ENCODE results near the gene MCM3AP.
"Not testable (repeated sequence)": the region's sequence is repeated elsewhere in the genome, so short reads cannot be mapped to it uniquely, and the experiment has no call there.

MCM3AP gene

DNA sequence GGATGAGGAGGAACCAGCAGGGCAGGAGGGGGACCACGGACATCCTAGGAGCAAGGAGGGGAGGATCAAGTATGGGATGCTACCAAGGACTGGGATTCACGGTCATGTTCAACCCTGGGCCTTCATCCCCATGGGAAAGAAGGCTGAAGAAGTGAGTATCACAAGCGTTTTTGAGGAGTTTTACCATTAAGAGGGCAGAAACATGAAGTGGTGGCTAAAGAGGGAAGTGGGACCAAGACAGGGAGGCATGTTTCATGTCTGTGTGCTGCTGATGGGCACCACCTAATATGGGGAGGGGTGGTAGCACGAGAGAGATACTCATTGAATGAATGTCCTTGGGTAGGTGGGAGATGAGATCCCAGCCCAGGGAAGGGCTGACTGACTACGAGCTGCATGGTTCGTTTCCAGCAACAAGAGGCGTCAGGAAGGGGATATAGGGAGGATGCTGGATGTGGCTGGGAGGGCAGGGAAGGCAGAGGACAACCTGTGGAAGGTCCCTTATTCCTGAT lies 45.5 kb downstream of the MCM3AP start:
- no peak for DNase-seq

DNA sequence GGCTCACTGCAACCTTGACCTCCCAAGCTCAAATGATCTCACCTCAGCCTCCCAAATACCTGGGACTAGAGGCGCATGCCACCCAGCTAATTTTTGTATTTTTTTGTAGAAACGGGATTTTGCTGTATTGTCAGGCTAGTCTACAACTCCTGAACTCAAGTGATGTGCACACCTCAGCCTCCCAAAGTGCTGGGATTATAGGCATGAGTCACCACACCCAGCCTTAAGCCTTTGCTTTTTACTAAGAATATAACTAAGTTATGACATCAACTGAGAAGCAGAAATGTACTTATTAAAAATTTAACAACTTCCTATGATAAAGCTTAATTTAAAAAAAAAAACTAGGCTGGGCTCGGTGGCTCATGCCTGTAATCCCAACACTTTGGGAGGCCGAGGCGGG lies 47.9 kb downstream of the MCM3AP start:
- DNase-seq, result no peak

DNA sequence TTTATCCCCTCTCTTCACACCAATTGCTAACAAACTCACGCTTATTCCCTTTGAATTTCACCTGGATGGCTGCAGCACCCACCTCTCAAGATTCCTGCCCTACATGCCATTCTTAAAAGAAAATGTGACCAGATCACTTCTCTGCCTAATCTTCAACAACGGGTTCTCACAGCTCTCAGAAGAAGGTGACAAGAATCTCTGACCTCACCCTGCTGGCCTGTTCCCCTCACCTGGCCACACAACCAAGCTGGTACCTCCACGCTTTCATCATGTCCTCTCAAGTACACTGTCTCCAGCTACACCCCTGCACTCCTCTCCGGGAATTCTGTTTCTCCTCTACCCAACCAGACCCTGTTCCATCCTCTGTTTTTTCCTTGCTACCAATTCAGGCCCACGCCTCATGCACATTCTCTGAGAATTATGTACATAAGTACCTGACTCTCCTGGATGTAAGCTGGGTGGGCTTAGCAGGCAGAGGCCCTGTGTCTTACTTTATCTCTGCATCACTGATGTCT lies 50.9 kb downstream of the MCM3AP start:
- no peak for DNase-seq

DNA sequence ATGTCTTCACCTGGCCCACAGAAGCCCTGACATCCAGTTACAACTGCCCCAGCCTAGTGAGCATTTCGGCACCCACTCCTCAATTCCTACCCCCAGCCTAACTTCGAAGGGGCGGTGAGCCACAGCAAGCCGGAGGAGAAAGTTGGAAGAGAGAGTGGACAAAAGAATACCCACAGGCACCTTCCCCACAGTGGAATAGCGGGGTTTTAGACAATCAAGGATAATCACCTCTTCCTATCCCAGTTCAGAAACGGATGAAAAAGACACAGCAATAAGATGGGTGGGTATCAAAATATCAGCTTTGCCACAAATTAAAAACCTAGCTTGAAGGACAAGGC lies 55.5 kb downstream of the MCM3AP start:
- no peak for DNase-seq

DNA sequence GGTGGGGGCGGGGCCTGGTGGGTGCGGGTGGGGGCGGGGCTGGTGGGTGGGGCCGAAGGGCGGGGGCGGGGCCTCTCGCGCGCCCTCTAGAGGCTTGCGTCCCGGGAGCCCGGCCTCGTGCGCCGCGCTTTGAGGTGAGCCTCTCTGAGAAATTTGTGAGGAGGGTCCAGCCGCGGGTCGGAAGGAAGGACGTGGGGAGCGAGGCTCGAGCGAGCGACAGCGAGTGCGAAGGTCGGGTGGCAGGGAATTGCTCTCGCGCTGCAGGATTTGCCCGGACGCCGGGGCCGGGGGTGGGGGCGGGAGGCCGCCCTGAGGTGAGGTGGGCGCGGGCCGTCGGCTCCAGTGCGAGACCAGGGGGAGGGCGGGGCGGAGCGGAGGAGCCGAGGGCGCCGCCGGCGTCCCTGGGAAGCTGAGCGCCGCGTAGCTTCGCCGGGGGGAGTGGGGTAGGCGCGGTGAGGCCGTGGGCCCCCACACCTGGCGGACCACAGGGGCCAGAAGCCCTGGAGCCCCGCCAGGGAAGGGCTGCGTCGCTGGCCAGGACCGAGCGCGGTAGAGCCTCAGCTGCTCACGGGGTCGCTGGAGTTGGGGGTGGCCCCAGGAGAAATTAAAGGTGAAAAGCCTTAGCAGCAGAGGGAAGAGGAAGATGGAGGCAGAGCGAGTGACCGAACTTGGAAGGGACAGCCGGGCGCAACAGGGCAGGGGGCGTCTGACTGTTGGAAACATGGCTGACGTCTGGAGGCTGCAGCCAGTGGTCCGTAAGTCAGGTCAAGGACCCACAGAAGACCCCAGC lies 56.1 kb downstream of the MCM3AP start:
- DNase-seq, result no peak

DNA sequence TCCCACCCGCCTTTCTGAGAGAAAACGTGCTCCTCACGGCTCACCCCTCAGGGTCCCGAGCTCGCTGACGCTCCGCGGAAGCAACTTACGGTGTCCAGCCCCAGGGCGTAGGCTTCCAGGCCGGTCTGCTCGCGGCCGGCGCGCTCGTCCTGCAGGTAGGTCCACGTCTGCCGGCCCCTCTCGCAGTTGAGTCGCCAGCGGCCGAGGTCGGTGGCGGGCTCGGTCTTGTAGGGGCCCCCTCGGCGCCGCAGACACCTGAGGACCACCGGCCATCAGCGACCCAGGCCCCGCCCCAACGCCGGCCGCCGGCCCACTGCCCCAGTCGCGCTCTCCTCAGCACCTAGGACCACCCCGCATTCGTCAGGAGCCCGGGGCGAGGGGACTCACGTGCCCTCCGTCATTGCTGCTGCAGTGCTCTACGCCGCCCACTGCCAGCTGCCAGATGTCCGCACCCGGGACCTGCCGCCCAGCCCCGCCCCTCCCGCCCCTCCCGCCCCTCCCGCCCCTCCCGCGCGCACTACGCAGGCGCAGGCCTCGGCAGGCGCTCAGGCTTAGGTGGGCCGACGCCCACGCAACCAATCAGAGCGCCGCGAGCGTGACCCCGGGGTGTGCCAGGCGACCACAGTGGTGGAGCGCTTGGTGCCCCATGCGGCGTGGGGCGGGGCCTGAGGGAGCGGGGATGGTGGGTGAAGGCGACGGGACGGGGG lies 56.9 kb downstream of the MCM3AP start, which contains the start of gene LSS:
LSS (minus strand) TSS at position 430 of the 707 bp plus-strand sequence; CDS start at position 401, 29 bp downstream.
- peak; percentile 95 for DNase-seq

DNA sequence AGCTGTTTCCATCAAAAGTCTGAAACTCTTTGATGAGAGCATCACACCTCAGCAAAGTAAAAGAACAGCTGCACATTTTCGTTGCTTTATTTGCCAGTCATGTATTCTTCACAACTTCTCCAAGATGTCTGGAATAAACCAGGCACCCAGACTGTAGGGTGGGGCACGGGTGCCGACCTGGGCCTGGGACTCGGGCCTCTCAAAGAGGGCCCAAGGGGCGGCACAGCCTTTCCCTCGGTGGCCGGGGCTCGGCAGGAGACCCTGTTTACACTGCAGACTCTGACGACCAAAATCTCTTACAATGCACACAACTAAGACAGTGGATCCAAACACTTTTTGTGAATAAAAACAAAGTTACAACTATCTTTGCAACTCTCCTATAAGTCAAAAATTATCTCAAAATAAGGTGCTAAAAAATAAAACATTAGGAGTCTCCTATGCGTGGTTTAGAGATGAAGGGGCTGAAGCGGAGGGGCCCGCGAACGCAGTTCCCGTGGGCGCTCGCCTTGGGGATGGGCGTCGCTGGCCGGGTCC lies 57.5 kb downstream of the MCM3AP start:
- DNase-seq, result no peak

DNA sequence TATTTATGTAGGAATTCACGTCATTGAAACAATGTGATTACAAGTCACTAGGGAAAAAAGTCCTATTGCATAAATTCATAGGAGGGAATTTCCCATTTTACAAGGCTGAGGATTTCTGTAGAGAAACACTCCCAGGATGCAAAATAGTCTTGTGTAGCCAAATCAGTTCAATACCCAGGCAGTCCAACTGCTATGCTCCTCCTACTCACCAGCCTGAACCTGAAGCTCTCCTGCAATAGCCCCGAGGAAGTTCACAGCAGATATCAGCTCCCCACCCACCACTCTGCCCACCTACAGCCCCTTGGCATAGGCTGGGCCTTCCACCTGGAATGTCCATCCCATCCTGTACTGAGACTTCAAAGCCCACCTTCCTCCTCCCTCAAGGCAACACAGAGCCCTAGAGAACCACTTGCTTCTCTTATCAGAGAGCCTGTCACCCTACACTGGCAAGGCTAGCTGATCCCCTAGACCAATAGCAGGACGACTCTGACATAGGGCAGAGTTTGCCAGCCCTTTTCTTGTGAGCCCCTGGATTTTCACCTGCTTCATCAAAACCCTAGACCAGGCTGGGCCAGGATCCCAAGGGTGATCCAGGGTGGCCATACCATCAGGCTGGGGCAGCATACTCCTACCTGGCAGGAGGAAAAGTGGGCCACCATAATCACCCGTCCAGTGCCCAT lies 58.4 kb downstream of the MCM3AP start:
- DNase-seq, result no peak

DNA sequence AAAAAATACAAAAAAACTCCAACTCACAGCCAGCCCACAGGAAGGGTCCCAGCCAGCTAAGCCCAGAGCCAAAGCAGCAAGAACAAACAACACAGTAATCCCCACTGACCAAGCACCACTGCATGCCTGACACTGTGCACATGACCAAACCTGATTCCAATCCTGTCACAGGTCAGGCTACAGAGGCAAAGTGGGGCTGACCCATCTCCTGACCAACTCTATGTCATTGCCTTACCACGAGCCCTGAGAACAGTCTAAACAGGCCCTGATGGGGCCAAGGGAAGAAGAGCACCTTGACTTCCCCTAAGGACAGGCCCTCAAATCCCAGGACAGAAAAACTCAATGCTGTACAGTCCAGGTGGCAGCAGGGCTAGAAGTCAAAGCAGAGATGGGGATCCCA lies 59.3 kb downstream of the MCM3AP start:
- DNase-seq, result no peak

DNA sequence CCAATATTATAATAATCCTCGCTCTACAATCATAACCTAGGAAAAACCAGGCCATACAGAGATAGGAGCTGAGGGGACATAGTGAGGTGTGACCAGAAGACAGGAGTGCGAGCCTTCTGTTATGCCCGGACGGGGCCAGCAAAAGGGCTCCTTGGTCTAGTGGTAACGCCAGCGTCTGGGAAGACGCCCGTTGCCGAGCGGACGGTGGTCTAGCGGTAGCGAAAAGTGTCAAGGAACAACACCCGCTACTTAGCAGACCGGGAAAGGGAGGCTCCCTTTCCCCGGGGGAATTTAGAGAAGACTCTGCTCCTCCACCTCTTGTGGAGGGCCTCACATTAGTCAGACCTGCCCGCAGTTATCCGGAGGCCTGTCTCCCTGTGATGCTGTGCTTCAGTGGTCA lies 61.8 kb downstream of the MCM3AP start:
- DNase-seq, result not testable (repeated sequence)

DNA sequence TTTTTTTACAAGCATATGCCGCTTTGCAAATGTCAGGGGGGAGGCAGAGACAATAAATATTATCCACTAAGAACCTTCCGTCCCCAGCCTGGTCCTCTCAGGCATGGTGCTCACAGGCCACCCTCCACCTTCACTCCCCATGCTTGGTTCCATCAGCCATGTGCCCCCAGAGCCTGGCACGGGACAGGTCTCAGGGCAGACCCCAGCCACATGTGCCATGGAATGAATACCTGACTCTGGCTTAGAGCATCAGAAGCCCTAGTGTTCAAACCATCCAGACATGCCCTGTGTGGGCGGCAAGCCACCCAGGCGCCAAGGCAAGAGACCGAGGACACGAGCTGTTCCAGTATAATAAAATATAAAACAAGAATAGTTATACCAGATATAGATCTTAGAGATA lies 62.2 kb downstream of the MCM3AP start:
- no peak for DNase-seq

DNA sequence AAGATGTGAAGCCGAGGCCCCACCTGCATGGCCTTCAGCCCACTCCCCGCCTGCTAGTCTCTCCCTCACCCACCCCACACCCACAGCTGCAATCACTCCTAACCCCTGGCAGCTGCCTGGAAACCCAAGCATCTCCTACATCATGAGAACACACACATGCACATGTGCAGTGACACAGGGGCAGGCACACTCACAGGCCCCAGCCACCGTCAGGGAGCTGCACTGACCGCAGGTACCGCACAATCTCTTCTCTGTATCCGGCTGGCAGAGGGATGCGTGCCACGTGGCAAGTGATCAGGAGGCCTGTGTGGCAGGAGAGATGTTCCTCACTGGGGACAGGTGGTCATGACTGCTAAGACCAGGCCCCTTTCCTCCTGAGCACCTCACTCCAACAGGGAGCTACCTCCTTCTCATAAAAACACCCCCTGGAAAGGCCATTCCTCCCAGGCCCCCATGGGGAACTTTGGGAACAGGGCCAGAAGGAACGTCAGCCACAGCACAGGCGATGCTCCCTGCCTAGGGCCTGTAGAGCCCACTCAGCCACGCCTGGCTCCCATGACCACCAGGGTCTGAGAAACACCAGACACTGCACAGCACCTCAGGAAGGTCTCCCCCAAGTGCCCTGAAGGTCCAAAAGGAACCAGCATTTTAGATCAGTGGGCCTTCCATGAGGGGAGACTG lies 62.8 kb downstream of the MCM3AP start:
- no peak for DNase-seq

DNA sequence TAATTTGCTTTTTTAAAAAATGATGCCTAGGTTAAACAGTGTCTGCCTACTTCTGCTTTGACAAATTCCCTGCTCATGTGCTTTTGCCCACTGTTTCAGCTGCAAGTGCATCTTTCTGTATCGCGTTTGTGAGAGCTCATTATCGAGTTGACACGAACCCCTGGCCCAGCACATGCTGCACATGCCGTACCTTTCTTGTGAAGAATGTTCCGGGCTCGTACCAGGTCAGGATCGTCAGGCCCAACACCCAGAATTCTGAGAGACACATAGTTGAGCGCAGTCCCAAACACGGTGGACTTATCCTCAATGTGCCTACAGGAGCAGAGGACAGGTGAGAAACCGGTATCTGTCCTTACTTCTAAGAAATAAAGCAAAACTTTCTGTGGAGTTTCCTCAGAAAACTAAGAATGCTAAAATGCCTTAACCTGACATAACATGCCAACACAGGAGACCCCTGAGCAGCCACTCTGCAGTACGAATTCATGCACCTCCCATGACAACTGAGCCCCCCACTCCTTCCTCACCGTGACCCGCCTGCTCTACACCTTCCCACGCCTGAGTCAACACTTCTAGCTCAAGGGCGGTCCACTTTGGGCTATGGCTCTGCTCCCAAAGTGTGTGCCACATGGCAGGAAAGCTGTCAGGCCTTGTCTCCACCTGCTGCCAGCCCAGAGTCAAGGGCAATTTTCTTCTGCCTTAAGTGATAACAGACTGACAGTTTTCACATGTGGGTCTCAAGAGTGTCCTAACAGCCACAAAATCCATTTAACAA lies 63.6 kb downstream of the MCM3AP start:
- DNase-seq, result no peak

DNA sequence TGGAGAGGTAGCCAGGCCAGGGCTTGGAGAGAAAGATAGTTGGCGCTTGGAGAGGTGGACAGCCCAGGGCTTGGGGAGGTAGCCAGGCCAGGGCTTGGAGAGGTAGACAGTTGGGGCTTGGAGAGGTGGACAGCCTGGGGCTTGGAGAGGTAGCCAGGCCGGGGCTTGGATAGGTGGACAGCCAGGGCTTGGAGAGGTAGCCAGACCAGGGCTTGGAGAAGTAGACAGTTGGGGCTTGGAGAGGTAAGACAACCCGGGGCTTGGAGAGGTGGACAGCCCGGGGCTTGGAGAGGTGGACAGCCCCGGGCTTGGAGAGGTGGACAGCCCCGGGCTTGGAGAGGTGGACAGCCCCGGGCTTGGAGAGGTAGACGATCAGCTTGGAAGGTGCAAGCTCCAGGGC lies 64.6 kb downstream of the MCM3AP start:
- DNase-seq, result no peak

DNA sequence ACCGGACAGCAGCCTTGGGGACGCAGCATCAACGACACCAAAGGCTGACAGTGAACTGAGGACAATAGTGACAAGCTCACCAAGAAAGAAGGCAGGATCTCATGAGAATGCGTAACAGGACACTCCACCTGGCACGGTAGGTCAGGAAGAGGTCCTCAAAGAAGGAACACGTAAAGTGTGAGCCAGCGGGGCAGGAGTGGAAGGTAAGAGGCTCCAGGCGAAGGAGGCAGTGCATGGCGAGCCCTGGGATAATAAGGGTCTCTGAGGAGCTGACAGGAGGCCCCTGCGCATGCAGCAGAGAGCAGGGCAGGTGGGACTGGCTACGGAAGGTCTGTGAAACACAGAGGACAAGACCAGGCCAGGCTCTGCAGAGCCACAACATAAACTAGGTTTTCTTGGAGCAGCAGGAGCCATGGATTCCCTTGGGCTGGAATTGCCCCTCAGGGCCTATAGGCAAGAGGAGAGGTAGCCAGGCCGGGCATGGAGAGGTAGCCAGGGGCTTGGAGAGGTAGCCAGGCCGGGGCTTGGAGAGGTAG lies 65.1 kb downstream of the MCM3AP start:
- DNase-seq, result no peak

DNA sequence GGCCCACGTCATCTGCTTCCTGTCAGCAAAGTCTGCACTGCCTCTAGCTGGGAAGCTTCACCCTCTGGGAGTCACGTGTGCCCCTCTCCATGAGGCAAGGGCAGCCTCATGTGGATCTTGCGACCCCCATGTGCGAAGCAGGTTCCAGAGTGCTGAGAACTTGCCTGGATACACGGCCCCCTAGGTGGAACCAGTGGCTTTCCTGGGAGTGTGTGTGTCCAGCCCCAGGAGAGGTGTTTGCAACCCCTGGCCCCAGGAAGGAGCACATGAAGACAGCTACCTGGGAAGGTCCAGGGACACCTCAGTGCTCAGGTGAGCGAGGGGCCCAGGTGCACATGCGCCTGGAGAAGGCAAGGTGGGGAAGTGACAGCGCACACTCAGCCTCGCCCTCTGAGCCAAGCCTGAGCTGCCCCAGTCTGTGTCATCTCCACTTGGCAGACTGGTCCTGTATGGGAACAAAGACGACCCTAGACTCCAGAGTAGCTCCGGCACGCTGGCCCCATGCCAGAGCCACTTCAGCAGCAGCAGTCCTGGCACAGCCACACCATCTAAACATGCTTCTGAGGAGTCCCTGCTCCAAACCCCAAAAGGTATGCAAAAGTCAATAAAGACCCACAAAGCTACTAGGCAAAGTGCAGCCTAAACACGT lies 65.7 kb downstream of the MCM3AP start:
- DNase-seq, result no peak

DNA sequence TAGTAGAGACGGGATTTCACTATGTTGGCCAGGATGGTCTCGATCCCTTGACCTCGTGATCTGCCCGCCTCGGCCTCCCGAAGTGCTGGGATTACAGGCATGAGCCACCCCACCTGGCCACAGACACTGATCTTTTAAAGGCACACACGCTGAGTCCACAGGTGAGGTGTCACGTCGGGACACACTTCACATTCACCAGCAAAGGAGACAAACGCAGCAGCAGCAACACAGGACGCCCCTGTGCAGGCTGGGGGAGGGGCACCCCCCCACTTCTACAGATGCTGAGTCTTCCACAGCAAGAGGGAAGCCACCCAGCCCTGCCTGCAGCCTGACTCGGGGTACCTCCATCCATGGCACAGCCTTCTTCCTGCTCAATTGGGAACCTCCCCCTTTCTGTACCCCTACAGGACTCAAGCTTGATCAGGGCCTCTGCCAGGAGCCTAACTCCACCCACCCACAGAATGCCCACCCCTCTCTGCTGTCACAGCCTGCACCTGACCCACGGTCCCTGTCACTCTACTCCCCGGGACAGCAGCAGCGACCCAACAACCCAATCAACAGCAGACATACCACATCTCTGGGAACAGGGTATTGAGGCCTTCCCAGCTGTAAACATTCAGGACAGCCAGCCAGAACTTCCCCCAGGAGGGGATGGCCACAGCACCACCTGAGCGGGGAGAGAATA lies 66.4 kb downstream of the MCM3AP start:
- no peak for DNase-seq

DNA sequence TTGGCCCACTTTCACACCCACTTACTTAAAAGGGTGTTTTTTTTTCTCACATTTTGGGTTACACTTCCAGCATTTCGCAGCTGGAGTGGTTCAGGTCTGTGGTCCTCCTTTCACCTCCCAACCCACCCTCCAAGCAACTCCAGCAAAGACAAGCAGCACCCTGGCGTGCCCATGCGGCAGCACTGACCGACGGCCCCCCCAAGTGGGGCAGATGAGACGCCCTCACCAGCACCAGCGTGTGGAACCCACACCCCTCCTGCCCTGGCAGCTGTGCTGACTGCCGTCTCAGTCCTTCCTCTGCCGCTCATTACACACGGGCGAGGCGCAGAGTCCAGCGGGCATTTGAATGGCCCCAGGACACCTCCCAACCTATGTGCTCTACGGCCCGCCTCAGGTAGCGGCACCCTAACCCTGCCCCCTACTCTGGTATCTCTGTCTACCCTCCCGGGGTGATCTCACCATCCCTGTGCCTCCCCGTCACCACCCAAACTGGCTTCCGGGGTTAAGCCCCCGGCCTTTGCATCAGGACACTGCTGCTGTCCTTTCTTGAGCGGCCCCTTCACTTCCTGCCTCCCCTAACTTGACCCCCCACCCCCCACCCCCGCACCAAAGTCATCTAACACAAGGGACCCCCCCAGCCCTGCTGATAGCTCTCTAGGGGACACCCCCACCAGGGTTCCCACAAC lies 67.8 kb downstream of the MCM3AP start:
- no peak for DNase-seq

DNA sequence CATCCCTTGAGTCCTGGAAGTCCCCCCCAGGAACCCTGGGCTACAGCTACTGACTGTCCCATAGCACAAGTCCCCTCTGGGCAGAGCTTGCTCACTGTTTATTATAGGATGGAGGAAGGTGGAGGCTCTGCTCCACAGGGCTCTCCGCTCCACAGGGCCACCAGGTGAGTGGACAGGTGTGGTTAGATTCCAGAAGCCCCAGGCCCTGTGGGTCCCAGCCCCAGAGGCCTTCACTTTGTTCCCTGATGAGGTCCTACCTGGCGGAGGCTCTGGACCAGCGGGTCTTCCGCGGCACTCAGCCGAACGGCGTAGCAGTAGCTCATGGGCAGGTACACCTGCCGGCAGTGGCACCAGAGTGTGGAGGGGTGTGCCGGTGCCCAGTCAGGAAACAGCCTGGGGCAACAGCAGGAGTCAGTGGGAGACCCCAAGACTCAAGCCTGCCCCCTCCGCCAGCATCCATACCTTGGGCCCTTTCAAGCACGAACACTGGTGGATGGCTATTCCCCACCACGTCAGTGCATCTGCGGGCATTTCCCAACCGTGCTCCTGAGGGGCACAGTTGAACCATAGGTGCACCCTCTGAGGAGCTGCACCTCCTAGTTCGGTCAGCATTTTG lies 69.2 kb downstream of the MCM3AP start:
- no peak for DNase-seq
